GM12892 (cell line): ENCODE results near the gene OPCML.

Experiments used
- POLR2A ChIP-seq: IDR thresholded peaks from 2 replicates; pipeline ENCODE4 v1.6.1; 2011; ENCODE audit warnings: low read depth, low read length, control low read depth
- POLR2AphosphoS5 ChIP-seq: IDR thresholded peaks from 2 replicates; pipeline ENCODE4 v1.6.1; 2011; ENCODE audit warnings: low read depth, low read length, control low read depth
- TAF1 ChIP-seq: IDR thresholded peaks from 2 replicates; pipeline ENCODE4 v1.6.1; 2011; ENCODE audit warnings: low read depth, mild to moderate bottlenecking, control low read depth, low read length, borderline replicate concordance

GRCh38 chr11:132948252-132948651 lies 584.0 kb downstream of the OPCML start:
- TF ChIP-seq POLR2AphosphoS5 (no peak), POLR2A (no peak), TAF1 (no peak)
